BJ (cell line): ENCODE measurements around the gene FAM221A. TPM values are rescaled to one million over a fixed set of nuclear protein-coding genes. Genes with fewer than 3 reads are reported as not detected.
A peak's percentile ranks its signal among the peaks of the same experiment; 100 is the strongest.

Experiments used
- CTCF ChIA-PET: fragments of 350-600 bp; formaldehyde crosslinking; extraction: SDS; loops from one replicate; lab custom pipeline; 2021; ENCODE audit warnings: antibody characterized with exemption, inconsistent platforms; lab: Yijun Ruan, JAX
- POLR2A ChIA-PET: fragments of 300-600 bp; sonication (Branson Sonifier 250); formaldehyde crosslinking; extraction: SDS; loops from one replicate; lab custom pipeline; 2021; ENCODE audit warnings: antibody characterized with exemption; lab: Charles Lee
- DNase-seq: peaks from one replicate; pipeline ENCODE4 v3.0.0-alpha.2; 2011; ENCODE audit warnings: low read depth
- H3K27me3 ChIP-seq: 2 replicates; pipeline ENCODE4 v1.6.0; 2011; ENCODE audit warnings: low read length; ENCODE audit not compliant: control insufficient read depth, insufficient read depth
- H3K36me3 ChIP-seq: 2 replicates; pipeline ENCODE4 v1.5.1; 2011; ENCODE audit warnings: low read length; ENCODE audit not compliant: control insufficient read depth, insufficient read depth
- H3K4me3 ChIP-seq: 2 replicates; pipeline ENCODE4 v1.5.1; 2011; ENCODE audit warnings: low read depth, mild to moderate bottlenecking, control low read depth, low read length
- CTCF ChIP-seq: IDR thresholded peaks from 2 replicates; pipeline ENCODE4 v1.5.1; 2011; ENCODE audit warnings: low read depth, mild to moderate bottlenecking, control low read depth, inconsistent platforms, low read length, moderate library complexity; ENCODE audit not compliant: insufficient read depth
- polyA plus RNA-seq: library from polyadenylated mRNA; depleted of rRNA; stranded (reverse); fragments of >200 nt; gene quantifications from 2 replicates; pipeline ENCODE4 v1.2.3, GENCODE V29; 2011

FAM221A gene
- polyA plus RNA-seq, 1 experiment: 1.1 TPM

- no peaks in the 10 kb centered on the region for H3K36me3 ChIP-seq
- H3K27me3 ChIP-seq: no peaks in the 10 kb centered on the region
- CTCF ChIA-PET: interaction anchor here (0.6 to 2.0 kb wide), 3 partner anchors 10 to 649 kb away, joined by 3 to 7 read pairs (median 6); no protein-coding TSS in a partner anchor
- TF ChIP-seq CTCF: no peak
- DNase-seq: no peak
- POLR2A ChIA-PET: no interaction called here
- H3K4me3 ChIP-seq: no peak overlapping the region
These were observed 7.0 kb downstream of the FAM221A start for GRCh38 chr7:23687011-23687410.

GRCh38 chr7:23689165-23689564 lies 9.2 kb downstream of the FAM221A start:
- H3K27me3 ChIP-seq: no peaks in the 10 kb centered on the region
- TF ChIP-seq CTCF: no peak
- POLR2A ChIA-PET: no interaction called here
- H3K36me3 ChIP-seq: no peaks in the 10 kb centered on the region
- DNase-seq: no peak
- H3K4me3 ChIP-seq: no peak overlapping the region
- CTCF ChIA-PET: interaction anchor here (0.6 kb wide), 1 partner anchor 69 kb away, joined by 3 read pairs; no protein-coding TSS in a partner anchor

- Histone ChIP-seq H3K27me3 (no peaks in the 10 kb centered on the region), H3K4me3 (no peak overlapping the region), H3K36me3 (no peaks in the 10 kb centered on the region)
- DNase-seq: no peak
- ChIA-PET POLR2A (no interaction called here), CTCF (interaction anchor here (0.8 to 1.0 kb wide), 2 partner anchors 13 to 120 kb away, joined by 3 to 4 read pairs; no protein-coding TSS in a partner anchor)
- no peak for TF ChIP-seq CTCF
These were observed 11.3 kb downstream of the FAM221A start for GRCh38 chr7:23691320-23691719.

- TF ChIP-seq CTCF: no peak
- ChIA-PET POLR2A (no interaction called here), CTCF (interaction anchor here (1.1 kb wide), 1 partner anchor 128 kb away, joined by 3 read pairs; no protein-coding TSS in a partner anchor)
- no peaks in the 10 kb centered on the region for H3K27me3 ChIP-seq
- H3K4me3 ChIP-seq: no peak overlapping the region
- no peak for DNase-seq
- no peaks in the 10 kb centered on the region for H3K36me3 ChIP-seq
These were observed 13.2 kb downstream of the FAM221A start for GRCh38 chr7:23693224-23693623.

- ChIA-PET POLR2A (no interaction called here), CTCF (interaction anchor here (0.7 to 2.8 kb wide), 17 partner anchors 9 to 1462 kb away, joined by 3 to 25 read pairs (median 4); partner anchors contain the start of gene STK31)
- TF ChIP-seq CTCF: peak; percentile 73
- DNase-seq: no peak
- Histone ChIP-seq H3K36me3 (no peaks in the 10 kb centered on the region), H3K4me3 (no peak overlapping the region), H3K27me3 (no peaks in the 10 kb centered on the region)
These were observed 17.0 kb downstream of the FAM221A start for GRCh38 chr7:23696916-23697441.
